Testis (tissue), 2 donors: ENCODE measurements around the gene DHX9.

ENCODE experiments used
- CTCF ChIP-seq, 3 experiments: fragments of 450-650 bp in 2 of 3; fragments of 200-600 bp in 1 of 3; sonication (generic) in 1 of 3; IDR thresholded peaks; one replicate each; pipeline ENCODE4 v1.5.1; 2016 to 2019; ENCODE audit warnings: antibody characterized with exemption in 3 of 3, mild to moderate bottlenecking in 2 of 3, moderate library complexity in 1 of 3
- POLR2A ChIP-seq: fragments of 450-650 bp; IDR thresholded peaks from one replicate; pipeline ENCODE4 v1.6.1; 2017; ENCODE audit warnings: antibody characterized with exemption, mild to moderate bottlenecking, moderate library complexity

GRCh38 chr1:182869241-182869666, 30.1 kb downstream of the DHX9 start:
- TF ChIP-seq CTCF (IDR thresholded peaks at IDR 0.05) (no peak), POLR2A (no peak)
